ENCODE data around the gene CRYBB1. TPM values are rescaled to one million over a fixed set of nuclear protein-coding genes. Genes with fewer than 3 reads are reported as not detected.

CRYBB1 gene
- total RNA-seq, 1 experiment from 2014 or later, result not detected

GRCh38 chr22:26565181-26565580, 52.6 kb downstream of the CRYBB1 start:
- Mint-ChIP-seq H3K4me1 (ENCODE audit: low read depth, unreplicated experiment) (no peaks in the 10 kb centered on the region), H3K27me3 (ENCODE audit: unreplicated experiment) (no peaks in the 10 kb centered on the region), H3K36me3 (ENCODE audit: insufficient read depth, unreplicated experiment) (no peaks in the 10 kb centered on the region), H3K27ac (ENCODE audit: unreplicated experiment) (no peak overlapping the region), H3K9me3 (ENCODE audit: low read depth, unreplicated experiment) (no peaks in the 10 kb centered on the region), H3K4me3 (ENCODE audit: low read depth, unreplicated experiment) (no peak overlapping the region)
- CTCF ChIA-PET, result no interaction called here
- intact Hi-C loops (cut with micrococcal nuclease; ENCODE audit: unreplicated experiment), result no loop called here
- no peak for TF ChIP-seq CTCF (IDR thresholded peaks at IDR 0.05; ENCODE audit: unreplicated experiment)
- BruUV-seq (replicated peaks), result no TSS peak
- no peak for DNase-seq

- CTCF ChIA-PET, result no interaction called here
- no peaks in the 10 kb centered on the region for H3K4me1 Mint-ChIP-seq (ENCODE audit: low read depth, unreplicated experiment)
- intact Hi-C loops (cut with micrococcal nuclease; ENCODE audit: unreplicated experiment), result no loop called here
- no peaks in the 10 kb centered on the region for H3K27me3 Mint-ChIP-seq (ENCODE audit: unreplicated experiment)
- H3K4me3 Mint-ChIP-seq (ENCODE audit: low read depth, unreplicated experiment), result no peak overlapping the region
- DNase-seq, result no peak
- no peak for TF ChIP-seq CTCF (IDR thresholded peaks at IDR 0.05; ENCODE audit: unreplicated experiment)
- no peaks in the 10 kb centered on the region for H3K9me3 Mint-ChIP-seq (ENCODE audit: low read depth, unreplicated experiment)
- BruUV-seq (replicated peaks), result no TSS peak
- no peak overlapping the region for H3K27ac Mint-ChIP-seq (ENCODE audit: unreplicated experiment)
- H3K36me3 Mint-ChIP-seq (ENCODE audit: insufficient read depth, unreplicated experiment), result no peaks in the 10 kb centered on the region
Observed at GRCh38 chr22:26564672-26565071, 53.2 kb downstream of the CRYBB1 start.

GRCh38 chr22:26564181-26564580, 53.6 kb downstream of the CRYBB1 start:
- no peak for TF ChIP-seq CTCF (IDR thresholded peaks at IDR 0.05; ENCODE audit: unreplicated experiment)
- intact Hi-C loops (cut with micrococcal nuclease; ENCODE audit: unreplicated experiment), result no loop called here
- no peaks in the 10 kb centered on the region for H3K4me1 Mint-ChIP-seq (ENCODE audit: low read depth, unreplicated experiment)
- no TSS peak for BruUV-seq (replicated peaks)
- H3K4me3 Mint-ChIP-seq (ENCODE audit: low read depth, unreplicated experiment), result no peak overlapping the region
- H3K27ac Mint-ChIP-seq (ENCODE audit: unreplicated experiment), result no peak overlapping the region
- no peaks in the 10 kb centered on the region for H3K36me3 Mint-ChIP-seq (ENCODE audit: insufficient read depth, unreplicated experiment)
- H3K9me3 Mint-ChIP-seq (ENCODE audit: low read depth, unreplicated experiment), result no peaks in the 10 kb centered on the region
- DNase-seq, result no peak
- H3K27me3 Mint-ChIP-seq (ENCODE audit: unreplicated experiment), result no peaks in the 10 kb centered on the region
- CTCF ChIA-PET, result no interaction called here

- Mint-ChIP-seq H3K4me3 (ENCODE audit: low read depth, unreplicated experiment) (no peak overlapping the region), H3K27me3 (ENCODE audit: unreplicated experiment) (no peaks in the 10 kb centered on the region), H3K9me3 (ENCODE audit: low read depth, unreplicated experiment) (no peaks in the 10 kb centered on the region), H3K27ac (ENCODE audit: unreplicated experiment) (no peak overlapping the region), H3K36me3 (ENCODE audit: insufficient read depth, unreplicated experiment) (no peaks in the 10 kb centered on the region), H3K4me1 (ENCODE audit: low read depth, unreplicated experiment) (no peaks in the 10 kb centered on the region)
- CTCF ChIA-PET, result interaction anchor here (0.6 kb wide), 2 partner anchors 12 to 33 kb away, joined by 3 read pairs; no protein-coding TSS in a partner anchor
- no peak for TF ChIP-seq CTCF (IDR thresholded peaks at IDR 0.05; ENCODE audit: unreplicated experiment)
- DNase-seq, result no peak
- intact Hi-C loops (cut with micrococcal nuclease; ENCODE audit: unreplicated experiment), result no loop called here
- BruUV-seq (replicated peaks), result no TSS peak
Observed at GRCh38 chr22:26563022-26563421, 54.8 kb downstream of the CRYBB1 start.
